ENCODE measurements around the gene IFFO2. TPM values are rescaled to one million over a fixed set of nuclear protein-coding genes. Genes with fewer than 3 reads are reported as not detected.

The IFFO2 gene
- total RNA-seq, 1 experiment from 2014 or later, result 15.6 TPM

GRCh38 chr1:18884727-18885126 lies 71.7 kb downstream of the IFFO2 start:
- H4K20me1 ChIP-seq (ENCODE audit: insufficient read depth), result no peaks in the 10 kb centered on the region
- H3K4me2 ChIP-seq (ENCODE audit: low read length), result no peak overlapping the region
- H3K36me3 ChIP-seq (ENCODE audit: control insufficient read depth in 1 of 2, insufficient read depth in 2 of 2, low read length in 2 of 2), result no peaks in the 10 kb centered on the region
- ChIA-PET RAD21 (ENCODE audit: low non-redundant PET in 1 of 2, low total read pairs in 2 of 2, uncharacterized antibody in 2 of 2, unreplicated experiment in 2 of 2) (interaction anchor here (0.6 to 1.6 kb wide), 5 partner anchors 9 to 459 kb away, joined by 3 to 7 read pairs (median 4); no protein-coding TSS in a partner anchor), CTCF (interaction anchor here (0.8 to 1.7 kb wide), 10 partner anchors 8 to 357 kb away, joined by 3 to 14 read pairs (median 6); no protein-coding TSS in a partner anchor), POLR2A (no interaction called here)
- TF ChIP-seq CBX3 (IDR thresholded peaks at IDR 0.05; ENCODE audit: low read depth) (no peak), FOSL1 (IDR thresholded peaks at IDR 0.05; ENCODE audit: low read depth) (no peak)
- DNase-seq (ENCODE audit: low read depth, low spot score) (no peak), ATAC-seq (no peak)
- intact Hi-C loops (cut with micrococcal nuclease), result loop anchor here (1.0 to 5.0 kb wide), 2 partner anchors 212 to 358 kb away; no protein-coding TSS in a partner anchor
- peaks cover 0 to 5% of the 10 kb centered on the region in 2 experiments; a peak in 1 of 4 replicates for H3K4me1 ChIP-seq (ENCODE audit: control insufficient read depth in 1 of 2, insufficient read depth in 2 of 2, low read length in 2 of 2)
- no peak overlapping the region for H3K4me3 ChIP-seq (replicated peaks in 1 of 2; ENCODE audit: low read depth in 1 of 2, low read length in 2 of 2)
- no peaks in the 10 kb centered on the region for H3K9me3 ChIP-seq (ENCODE audit: control insufficient read depth in 1 of 2, insufficient read depth in 1 of 2, low read depth in 1 of 2, low read length in 2 of 2)
- no peak overlapping the region for H2AFZ ChIP-seq (ENCODE audit: low read depth, low read length, poor library complexity, severe bottlenecking)
- no peaks in the 10 kb centered on the region for H3K9me2 ChIP-seq (ENCODE audit: insufficient read depth)
- H3K79me2 ChIP-seq (ENCODE audit: insufficient read depth, low read length), result no peaks in the 10 kb centered on the region
- H3K9ac ChIP-seq (ENCODE audit: low read length), result no peak overlapping the region
- no peak overlapping the region for H3K27ac ChIP-seq (ENCODE audit: low read depth, low read length)
- H3K27me3 ChIP-seq (ENCODE audit: insufficient read depth, low read length), result no peaks in the 10 kb centered on the region
- no TSS peak for BruUV-seq (replicated peaks)

- no peaks in the 10 kb centered on the region for H3K9me2 ChIP-seq (ENCODE audit: insufficient read depth)
- H3K79me2 ChIP-seq (ENCODE audit: insufficient read depth, low read length), result no peaks in the 10 kb centered on the region
- CTCF ChIA-PET, result interaction anchor here (0.8 to 1.7 kb wide), 11 partner anchors 9 to 357 kb away, joined by 3 to 14 read pairs (median 6); partner anchors contain the start of gene ALDH4A1
- no peaks in the 10 kb centered on the region for H3K27me3 ChIP-seq (ENCODE audit: insufficient read depth, low read length)
- H3K9me3 ChIP-seq (ENCODE audit: control insufficient read depth in 1 of 2, insufficient read depth in 1 of 2, low read depth in 1 of 2, low read length in 2 of 2), result no peaks in the 10 kb centered on the region
- POLR2A ChIA-PET, result no interaction called here
- H3K4me1 ChIP-seq (ENCODE audit: control insufficient read depth in 1 of 2, insufficient read depth in 2 of 2, low read length in 2 of 2), result peaks cover 0 to 5% of the 10 kb centered on the region in 2 experiments; a peak in 1 of 4 replicates
- no peak overlapping the region for H3K9ac ChIP-seq (ENCODE audit: low read length)
- H3K4me2 ChIP-seq (ENCODE audit: low read length), result no peak overlapping the region
- ATAC-seq (peak; percentile 28; the same call in 1 of the 2 replicates), DNase-seq (ENCODE audit: low read depth, low spot score) (no peak)
- H2AFZ ChIP-seq (ENCODE audit: low read depth, low read length, poor library complexity, severe bottlenecking), result no peak overlapping the region
- no TSS peak for BruUV-seq (replicated peaks)
- intact Hi-C loops (cut with micrococcal nuclease), result loop anchor here (1.0 to 5.0 kb wide), 2 partner anchors 212 to 358 kb away; no protein-coding TSS in a partner anchor
- RAD21 ChIA-PET (ENCODE audit: low non-redundant PET in 1 of 2, low total read pairs in 2 of 2, uncharacterized antibody in 2 of 2, unreplicated experiment in 2 of 2), result interaction anchor here (0.6 to 1.6 kb wide), 5 partner anchors 9 to 460 kb away, joined by 3 to 7 read pairs (median 4); no protein-coding TSS in a partner anchor
- H3K36me3 ChIP-seq (ENCODE audit: control insufficient read depth in 1 of 2, insufficient read depth in 2 of 2, low read length in 2 of 2), result no peaks in the 10 kb centered on the region
- no peaks in the 10 kb centered on the region for H4K20me1 ChIP-seq (ENCODE audit: insufficient read depth)
- H3K4me3 ChIP-seq (replicated peaks in 1 of 2; ENCODE audit: low read depth in 1 of 2, low read length in 2 of 2), result no peak overlapping the region
- no peak overlapping the region for H3K27ac ChIP-seq (ENCODE audit: low read depth, low read length)
- TF ChIP-seq CTCF (IDR thresholded peaks at IDR 0.05 in 2 of 3, conservative IDR thresholded peaks at IDR 0.05 in 1 of 3; ENCODE audit: borderline replicate concordance in 1 of 3, insufficient read depth in 1 of 3, low read depth in 2 of 3, low read length in 2 of 3) (peak in 1 of 3 experiments; percentile 6; a peak in 1 of 6 replicates), CBX3 (IDR thresholded peaks at IDR 0.05; ENCODE audit: low read depth) (no peak), ATF3 (IDR thresholded peaks at IDR 0.05) (no peak), CEBPB (IDR thresholded peaks at IDR 0.05; ENCODE audit: low read depth) (no peak)
Observed at GRCh38 chr1:18884419-18884717, 72.1 kb downstream of the IFFO2 start.
